Stimulated activated CD8-positive, alpha-beta memory T cell treated with anti-CD3 and anti-CD28 coated beads, Interleukin-2, amount 100 ng/mL, for 1 hour (primary cell): ENCODE results near the gene NUP93.

Experiments
- DNase-seq, 2 donors: peaks; one replicate each; pipeline ENCODE4 v3.0.0-alpha.2; 2020; ENCODE audit warnings: low read depth in 2 of 2

NUP93 gene

DNA sequence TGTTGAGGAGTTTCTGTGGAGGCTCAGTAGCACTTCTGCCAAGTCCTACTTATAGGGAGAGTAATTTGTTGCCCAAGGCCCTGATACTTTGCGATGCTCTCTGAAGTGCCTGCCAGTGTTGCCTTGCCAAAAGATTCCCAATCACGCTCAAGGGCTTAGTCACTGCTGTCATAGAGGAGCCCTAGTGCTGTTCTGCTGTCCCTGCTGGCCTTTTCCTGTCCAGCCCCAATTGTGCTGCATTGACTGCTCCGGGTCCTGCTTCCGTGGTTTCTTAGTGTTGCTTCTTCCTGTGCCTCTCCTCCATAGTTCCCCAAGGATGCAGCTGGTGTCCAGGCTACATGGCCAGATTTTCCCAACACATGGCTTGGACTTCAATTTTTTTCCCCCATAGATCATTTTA is 13.9 kb downstream of the NUP93 start:
- DNase-seq = no peak

DNA sequence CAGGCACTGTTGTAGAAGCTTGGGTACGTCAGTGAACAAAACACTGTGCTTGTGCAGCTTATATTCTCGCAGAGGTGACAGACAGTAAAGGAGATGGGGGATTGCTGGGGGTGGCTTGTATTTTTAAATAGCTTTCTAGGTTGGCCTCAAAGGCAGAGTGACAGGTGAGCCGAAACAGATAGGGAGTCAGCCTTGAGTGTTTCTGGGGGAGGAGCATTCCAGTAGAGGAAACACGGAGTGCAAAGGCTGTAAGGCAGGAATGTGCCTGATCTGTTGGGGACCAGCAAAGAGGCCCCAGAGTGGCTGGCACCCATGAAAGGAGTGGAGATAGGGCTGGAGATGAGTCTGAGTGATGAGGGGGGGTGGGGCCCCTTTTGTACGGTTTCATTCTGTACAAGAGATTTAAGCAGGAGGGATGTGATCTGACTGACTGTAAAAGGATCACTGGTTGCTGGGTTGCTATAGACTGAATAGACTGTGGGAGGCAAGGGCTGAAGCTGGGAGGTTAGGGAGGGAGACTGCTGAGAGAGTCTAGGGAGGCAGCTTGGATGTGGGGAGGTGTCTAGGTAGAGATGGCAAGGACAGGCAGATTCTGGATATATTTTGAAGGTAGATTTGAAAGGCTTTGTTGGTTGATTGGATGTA is 15.2 kb downstream of the NUP93 start:
- no peak for DNase-seq

DNA sequence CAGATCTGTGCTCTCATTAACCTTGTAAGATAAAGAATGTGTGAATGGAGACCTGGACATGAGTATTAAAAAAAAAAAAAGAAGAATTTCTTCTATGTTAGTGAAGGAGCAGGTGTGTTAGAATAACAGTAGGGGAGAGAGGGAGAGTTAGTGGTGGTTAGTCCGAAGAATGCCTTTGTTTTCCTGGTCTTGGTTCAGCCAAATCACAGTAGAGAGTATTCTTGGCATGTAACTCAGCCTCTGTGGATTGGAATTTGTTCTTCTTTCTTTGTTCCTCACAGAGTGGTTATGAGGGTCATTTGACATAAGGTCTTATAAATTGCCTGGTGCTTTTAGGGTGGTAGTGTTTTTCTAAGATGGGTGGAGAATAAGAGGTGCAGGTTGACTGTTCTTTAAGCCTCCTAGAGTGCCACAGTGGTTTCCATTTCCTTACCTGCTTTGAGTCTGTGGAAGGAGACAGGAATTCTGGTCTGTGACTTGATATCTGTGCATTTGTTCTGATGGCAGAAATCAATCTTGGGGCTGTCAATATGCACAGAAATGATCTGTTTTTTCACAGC is 17.6 kb downstream of the NUP93 start:
- no peak for DNase-seq

DNA sequence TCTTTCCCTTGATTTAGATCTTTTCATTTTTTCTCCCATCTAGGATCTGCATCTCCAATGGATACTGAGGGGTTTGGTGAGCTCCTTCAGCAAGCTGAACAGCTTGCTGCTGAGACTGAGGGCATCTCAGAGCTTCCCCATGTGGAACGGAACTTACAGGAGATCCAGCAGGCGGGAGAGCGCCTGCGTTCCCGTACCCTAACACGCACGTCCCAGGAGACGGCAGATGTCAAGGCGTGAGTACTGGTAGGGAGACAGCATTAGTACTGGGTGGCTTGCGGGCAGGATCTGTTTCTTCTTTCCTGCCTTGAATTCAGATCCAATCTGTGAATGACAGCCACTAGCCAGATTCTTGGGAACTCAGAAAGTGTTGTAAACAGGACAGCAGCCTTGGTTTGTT is 18.3 kb downstream of the NUP93 start:
- DNase-seq = no peak

DNA sequence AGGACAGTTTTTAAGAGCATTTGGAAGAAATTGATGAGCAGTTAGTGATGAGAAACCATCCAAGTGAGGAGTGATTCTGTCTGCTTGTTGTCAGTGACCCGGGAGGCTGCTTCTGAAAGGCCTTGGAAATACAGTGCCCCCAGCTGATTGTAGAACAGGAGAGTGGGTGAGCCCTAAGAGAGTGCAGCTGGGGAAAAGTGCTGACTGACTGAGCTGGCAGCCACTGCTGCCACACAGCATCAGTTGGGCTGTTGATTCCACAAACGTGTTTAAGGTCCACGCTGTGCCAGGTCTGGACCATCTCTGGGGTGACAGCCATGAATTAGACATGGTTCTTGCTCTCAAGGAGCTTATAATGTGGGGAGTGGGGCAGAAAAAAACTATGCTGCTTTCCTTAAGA is 18.9 kb downstream of the NUP93 start:
- no peak for DNase-seq

DNA sequence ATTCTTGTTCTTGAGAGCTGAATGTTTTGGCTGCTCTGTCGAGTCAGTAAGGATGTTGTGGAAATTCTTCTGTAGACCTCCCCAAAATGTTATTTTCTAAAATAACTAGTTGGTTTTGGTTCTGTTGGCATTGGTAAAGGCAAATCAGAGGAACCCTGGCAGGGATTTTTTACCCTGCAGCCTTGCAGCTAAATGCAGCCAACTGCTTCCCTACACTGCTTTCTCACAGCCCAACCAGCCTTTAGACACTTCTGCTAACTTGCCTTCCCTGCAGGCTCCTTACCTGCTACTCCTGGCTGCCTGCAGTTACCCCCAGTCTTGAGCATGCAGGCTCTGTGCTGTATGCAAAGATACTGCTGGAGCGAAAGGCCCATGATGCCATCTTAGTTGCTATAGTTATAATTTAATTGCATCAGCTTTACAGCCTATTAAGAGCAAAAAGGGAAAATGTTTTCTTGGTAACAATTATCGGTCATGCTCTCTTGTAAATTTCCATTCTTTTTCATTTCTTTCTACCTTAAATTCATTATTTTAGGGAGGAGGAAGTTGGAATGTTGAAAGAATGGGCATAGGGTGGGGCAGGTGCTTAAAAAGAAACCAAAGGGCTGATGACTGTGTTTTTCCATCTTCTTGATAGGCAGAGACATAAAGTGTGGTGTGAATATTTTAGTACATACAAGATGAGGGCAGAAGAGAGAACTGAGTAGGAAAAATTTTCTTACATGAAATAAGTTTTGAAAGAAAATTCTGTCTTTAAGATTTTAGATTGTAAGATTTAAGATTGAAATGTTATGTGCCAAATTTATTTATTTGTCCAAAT is 20.0 kb downstream of the NUP93 start:
- no peak for DNase-seq

DNA sequence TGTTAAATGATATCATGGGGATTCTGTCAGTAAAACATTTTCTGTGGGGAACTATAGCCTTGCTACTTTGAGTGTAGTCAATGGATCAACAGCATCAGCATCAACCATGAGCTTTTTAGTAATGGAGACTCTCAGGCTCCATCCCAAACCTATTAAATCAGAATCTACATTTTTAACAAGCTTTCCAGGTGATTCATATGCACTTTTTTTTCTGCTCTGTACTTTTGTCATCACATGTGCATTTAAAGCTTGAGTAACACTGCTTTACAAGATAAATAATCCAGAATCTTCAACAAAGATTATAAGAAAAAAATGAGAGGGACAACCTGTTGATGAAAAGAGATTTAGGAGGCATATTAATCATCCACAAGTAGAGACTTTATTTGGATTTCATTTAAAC is 23.5 kb downstream of the NUP93 start:
- DNase-seq = no peak

DNA sequence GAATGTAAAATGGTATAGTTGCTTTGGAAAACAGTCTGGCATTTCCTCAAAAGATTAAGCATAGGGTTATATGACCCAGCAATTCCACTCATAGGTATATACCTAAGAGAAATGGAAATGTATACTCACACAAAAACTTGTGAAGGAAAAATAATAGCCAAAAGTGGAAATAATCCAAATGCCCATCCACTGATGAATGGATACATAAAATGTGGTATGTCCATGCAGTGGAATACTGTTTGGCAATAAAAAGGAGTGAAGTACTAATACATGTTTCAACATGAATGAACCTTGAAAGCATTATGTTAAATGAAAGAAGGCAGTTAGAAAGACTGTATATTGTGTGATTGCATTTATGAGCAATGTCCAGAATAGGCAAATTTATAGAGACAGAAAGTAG is 25.1 kb downstream of the NUP93 start:
- DNase-seq = no peak

DNA sequence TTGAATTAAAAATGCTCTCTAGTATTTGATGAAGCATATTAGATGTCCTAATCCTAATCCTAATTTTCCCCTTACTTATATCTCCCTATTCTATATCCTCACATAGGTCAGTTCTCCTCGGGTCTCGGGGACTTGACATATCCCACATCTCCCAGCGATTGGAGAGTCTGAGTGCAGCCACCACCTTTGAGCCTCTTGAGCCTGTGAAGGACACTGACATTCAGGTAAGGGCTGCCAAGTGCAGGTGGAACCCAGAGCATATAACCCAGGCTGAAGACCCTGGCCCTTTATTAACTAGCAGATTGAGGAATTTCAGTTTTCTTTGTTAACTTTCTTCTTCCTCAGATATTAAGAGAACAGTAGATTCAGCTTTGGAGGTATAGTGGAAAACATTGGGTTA is 28.5 kb downstream of the NUP93 start:
- no peak for DNase-seq

DNA sequence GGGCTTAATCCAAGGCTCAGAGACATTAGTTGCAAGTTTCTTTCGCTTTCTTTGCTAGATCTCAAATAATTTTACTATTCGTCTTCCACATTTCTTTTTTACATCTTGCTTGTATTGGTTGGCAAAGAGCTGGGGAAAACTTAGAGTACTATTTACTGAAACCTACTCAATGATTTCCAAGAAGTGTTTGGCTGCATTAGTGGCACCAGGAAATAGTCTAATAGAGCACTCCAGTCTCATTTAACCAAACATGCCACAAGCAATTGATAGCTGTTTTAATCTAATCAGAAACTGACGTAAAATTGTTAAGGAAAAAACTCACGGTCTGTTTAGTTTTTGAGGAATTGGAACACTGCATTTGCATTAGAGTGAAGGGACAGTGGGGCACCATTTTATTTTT is 29.0 kb downstream of the NUP93 start:
- no peak for DNase-seq

DNA sequence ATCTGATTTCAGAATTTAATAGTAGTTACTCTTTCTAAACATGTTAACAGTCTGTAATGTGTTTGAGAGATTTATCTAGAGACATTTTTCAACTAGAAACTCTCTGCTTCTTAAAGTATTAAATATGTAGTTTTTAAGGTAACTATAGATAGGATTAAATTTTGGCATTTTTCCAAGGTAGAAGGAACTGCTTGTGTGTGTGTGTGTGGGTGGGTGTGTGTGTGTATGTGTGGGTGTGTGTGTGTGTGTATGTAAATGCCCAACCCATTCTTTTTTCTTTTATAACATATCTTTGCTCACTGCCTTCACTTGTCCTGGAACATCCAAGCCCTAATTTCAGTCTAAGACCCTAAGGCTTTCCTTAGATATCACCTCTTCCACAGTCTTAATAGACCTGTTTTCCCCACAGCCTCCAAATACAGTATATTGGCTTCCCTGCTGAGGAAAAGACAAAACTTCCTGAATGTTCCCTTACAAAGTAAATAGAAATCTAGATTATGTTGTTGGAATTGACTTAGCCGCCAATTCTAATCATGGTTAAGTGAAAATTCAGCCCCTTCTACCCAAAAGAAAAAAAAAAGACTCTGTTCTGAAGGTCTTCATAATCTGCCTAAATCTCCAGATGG is 33.5 kb downstream of the NUP93 start:
- DNase-seq = no peak

DNA sequence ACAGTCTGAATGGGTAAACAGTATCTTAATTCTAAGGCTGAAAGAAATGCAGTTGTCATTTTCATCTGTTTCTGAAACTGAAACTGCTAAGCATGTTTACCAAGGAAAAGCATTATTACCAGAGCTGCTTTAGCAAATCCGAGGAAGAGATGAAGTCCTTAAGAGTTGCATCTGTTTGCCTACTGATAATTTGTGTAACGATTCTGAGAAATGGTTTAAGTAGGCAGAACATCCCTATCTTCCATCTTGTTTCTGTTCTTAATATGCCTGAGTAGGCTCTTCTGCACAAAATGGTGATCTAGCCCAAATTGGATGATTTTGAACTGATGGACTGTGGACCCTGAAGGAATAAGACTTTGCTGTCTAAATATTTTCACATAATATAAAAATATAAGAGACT is 34.9 kb downstream of the NUP93 start:
- no peak for DNase-seq

DNA sequence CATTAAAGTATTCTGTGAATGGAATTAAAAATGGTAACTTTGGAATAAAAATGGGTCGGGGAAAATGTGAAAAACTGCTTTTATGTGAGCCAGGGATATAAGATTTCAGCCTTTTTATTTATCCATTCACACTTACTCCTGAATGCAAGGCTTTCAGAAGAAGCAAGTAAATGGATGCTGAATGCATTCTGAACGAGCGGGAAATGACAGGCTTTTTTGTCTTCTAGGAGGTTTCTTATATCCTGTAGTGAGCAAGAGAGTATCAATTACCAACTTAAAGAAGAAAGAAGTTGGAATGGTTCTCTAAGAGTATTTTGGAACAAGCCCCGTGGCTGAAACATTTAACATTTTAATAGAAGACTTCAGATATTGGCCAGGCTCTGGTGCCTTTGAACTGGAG is 36.0 kb downstream of the NUP93 start:
- DNase-seq = no peak

DNA sequence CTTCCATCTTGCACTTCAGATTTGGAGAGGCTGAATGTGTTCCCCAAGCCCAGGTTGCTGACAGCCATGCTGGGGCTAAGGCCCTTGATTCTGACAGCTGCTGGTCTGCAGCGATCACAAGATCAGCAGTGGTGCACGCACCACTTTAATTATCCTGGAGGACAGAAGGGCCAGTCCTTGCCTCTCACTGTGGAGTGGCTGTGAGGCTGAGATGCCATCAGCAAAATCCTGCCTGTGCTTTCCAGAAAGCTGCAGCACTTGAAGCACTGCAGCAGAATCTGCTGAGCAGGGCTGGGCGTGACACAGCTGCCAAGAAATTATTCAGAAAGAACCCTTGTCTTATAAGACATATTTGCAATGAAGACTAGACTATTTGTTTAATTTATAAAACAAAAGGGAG is 37.1 kb downstream of the NUP93 start:
- DNase-seq = no peak

DNA sequence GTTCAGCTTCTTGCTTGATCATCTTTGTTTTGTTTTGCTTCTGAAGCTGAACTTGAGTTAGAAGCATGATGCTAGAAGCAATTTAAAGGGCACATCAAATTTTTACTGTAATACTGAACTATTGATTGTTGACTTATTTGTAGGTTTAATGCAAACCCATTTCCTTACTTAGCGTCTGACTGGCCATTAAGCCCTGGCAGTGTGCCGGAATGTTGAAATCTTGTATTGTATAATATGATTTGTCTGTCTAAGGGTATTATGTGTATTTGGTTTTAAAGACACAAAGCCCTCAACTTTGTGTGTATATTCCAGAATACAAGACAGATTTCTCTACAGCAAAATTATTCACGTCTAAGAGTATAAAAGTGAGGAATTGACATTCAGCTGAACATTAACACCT is 39.7 kb downstream of the NUP93 start:
- DNase-seq = no peak

DNA sequence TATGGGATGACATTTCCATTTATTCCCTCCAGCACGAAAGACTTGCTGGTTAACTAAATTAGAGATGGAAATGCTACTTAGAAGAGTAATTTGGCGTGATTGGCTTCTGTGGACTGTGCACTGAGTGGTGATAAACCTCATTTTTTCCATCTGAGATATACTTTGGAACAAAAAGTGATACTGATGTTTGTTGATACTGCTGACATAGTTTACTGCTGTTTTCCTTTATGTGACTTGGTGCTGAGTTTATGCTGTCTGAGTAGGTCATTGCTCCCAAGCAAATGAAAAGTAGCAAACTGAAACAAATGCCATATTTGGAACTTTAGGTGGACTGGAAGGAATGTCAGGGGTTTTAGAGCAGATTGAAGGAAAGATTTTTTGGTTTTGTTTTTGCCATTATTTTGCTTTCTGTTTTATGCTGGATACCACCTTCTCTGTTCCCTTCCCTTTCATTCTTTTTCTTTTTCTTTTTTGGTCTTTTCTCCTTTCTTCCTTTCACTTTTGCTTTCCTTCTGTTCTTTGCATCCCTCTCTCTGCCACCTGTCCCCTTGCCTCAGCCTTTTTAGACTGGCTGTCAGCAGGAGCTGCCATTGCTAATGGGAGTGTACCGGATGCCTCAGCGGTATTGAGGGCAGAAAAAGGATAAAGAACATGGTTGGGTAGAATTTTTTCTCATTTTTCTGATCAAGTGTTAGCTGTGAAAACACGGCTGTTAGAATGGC is 41.8 kb downstream of the NUP93 start:
- no peak for DNase-seq

DNA sequence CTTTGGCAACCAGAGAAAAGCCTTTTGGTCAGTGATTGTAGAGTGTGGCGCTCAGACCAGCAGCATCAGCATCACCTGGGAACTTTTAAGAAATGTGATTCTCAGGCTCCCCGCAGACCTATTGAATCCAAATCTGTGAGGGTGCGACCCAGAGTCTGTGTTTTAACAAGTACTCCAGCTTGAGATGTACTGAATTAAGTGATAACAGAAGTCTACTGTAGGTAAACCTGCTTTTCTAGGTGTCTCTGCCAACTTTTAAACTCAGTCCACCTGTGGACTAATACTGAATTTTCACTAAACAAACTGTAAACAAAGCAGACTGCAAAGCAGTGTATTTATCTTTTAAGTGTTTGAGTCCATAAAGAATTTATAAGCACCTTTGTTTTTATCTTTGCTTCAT is 43.6 kb downstream of the NUP93 start:
- no peak for DNase-seq

DNA sequence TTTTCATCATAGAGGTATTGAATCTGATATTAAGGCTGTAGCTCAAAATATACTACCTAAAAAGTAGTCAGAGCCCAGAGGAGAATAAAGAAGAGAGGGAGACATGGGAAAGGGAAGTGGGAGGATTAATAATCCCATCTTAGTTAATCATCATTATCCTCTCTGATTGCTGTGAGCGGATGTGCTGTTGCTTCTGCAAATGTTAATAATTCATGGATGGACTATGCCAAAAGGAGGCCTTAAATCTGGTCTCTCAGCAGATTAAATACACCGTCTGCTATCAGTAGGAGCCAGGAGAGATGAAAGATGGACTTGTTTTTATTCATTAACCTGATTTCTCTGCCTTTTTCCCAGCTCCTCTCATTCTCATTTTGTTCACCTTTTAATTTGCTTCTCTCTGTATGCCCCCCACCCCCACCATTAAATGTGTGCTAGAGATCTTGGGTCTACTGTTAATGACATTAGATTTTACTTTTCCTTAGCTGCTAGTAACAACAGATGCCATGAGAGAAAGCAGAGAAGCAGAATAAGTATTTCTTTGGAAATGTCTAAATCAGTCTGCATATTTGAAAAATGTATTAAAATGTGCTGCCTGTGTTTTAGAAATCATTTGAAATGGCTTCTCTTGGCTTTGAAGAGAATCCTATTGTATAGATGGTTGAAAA is 44.2 kb downstream of the NUP93 start:
- no peak for DNase-seq

DNA sequence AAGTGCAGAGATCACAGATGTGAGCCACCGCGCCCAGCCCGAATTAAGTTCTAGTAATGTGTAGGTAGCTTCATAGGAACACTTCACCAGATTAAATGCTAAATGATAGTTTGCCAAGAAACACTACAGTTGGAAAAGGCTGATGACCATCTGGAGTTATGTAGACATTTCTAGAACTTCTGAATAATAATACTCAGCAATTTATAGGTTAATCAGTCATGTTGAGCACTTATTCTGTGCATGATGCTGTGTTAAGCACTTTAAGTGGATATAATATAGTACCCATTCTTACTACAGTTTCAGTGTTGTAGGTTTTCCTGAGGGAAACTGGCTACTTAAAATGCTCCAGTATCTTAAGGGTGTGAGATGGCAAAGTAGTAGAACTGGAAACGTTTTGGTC is 45.2 kb downstream of the NUP93 start:
- no peak for DNase-seq

DNA sequence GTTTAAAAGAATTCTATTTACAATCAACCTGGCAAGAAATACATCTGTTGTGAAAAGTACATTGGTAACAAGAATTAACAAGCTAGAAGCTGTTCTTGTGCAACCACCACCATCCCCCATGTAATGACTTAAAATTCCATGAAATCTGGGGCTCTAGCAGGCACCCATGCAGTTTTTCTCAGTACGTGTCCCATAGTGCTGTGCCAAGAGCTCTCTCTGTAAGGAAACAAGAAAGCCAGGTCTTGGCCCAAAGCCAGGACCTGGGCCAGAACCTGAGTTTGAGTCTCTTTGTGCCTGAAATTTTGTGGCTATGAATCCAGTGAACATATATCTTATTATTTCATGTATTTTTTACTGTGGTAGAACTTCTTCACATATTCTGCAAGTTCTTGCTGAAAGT is 46.6 kb downstream of the NUP93 start:
- no peak for DNase-seq

DNA sequence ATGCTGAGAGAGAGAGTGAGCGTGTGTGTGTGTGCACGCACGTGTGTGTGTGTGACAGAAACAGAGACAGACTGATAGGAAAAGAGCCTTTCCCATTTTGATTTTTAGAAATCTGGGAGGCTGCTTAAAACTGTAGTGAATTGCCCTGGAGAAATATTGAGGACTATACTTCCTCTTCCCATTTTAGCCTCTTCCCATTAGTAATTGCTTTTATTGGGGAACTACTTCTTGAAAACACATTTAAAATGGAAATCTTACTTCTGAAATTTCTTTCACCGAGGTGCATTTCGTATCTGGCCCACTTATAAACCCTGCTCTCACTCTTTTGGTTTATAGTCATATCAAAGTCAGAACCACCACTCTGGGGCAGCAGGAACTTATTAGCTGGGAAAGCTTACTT is 47.1 kb downstream of the NUP93 start:
- no peak for DNase-seq

DNA sequence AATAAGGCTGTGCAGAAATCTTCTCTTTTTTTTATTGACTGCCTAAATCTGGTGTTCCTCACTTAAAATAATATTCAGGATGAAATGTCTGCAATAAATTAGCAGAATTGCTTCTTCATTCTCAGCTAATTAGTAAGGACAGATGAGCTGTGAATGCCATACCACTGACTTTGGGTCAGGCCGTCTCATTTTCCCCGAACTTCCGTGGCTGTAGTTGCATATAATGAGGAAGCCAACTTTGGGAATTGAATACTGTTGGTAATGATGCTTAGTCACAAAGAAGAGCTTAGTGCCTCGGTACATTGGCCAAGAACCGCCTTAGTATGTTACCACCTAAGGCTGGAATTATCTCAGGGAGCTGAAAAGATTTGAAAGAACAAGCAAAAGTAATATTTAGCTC is 47.6 kb downstream of the NUP93 start:
- no peak for DNase-seq
